HEK293T (cell line): ENCODE data around the gene MMP17.

Experiments
- NFRKB ChIP-seq: fragments of 450-650 bp; IDR thresholded peaks from 2 replicates; pipeline ENCODE4 v1.6.1; 2016; ENCODE audit warnings: mild to moderate bottlenecking, moderate library complexity
- TARDBP ChIP-seq: fragments of 450-650 bp; IDR thresholded peaks from 2 replicates; pipeline ENCODE4 v1.6.1; 2016

DNA sequence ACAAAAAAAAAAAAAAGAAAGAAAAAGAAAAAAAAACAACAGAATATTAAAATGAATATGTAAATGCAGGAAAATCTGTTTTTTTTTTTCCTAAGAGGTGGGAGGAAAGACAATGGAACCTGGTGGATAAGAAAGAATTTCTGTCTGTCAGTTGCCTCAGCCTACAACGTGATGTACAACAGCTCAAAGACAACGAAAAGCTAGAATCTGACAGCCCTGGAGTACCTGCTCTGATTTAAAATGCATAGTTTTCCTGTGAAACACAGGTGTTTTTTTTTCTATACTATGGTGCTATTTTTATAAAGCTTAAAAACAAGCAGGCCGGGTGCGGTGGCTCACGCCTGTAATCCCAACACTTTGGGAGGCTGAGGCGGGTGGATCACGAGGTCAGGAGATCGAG lies 36.3 kb downstream of the MMP17 start:
- TF ChIP-seq TARDBP (no peak), NFRKB (no peak)
